OCI-LY3 (cell line): ENCODE results near the gene NPTX1.

ENCODE experiments used
- EZH2phosphoT487 ChIP-seq: fragments of 200-600 bp; shearing (Covaris generic); IDR thresholded peaks from 2 replicates; pipeline ENCODE4 v1.6.1; 2018; ENCODE audit warnings: antibody characterized with exemption, mixed run types, low read depth
- TF ChIP-seq, protein P1 (sequence below): fragments of 200-600, 300-600 bp; sonication (generic); IDR thresholded peaks from 2 replicates; pipeline ENCODE4 v1.5.1; 2014; ENCODE audit warnings: antibody characterized with exemption, low read length, low read depth

DNA sequence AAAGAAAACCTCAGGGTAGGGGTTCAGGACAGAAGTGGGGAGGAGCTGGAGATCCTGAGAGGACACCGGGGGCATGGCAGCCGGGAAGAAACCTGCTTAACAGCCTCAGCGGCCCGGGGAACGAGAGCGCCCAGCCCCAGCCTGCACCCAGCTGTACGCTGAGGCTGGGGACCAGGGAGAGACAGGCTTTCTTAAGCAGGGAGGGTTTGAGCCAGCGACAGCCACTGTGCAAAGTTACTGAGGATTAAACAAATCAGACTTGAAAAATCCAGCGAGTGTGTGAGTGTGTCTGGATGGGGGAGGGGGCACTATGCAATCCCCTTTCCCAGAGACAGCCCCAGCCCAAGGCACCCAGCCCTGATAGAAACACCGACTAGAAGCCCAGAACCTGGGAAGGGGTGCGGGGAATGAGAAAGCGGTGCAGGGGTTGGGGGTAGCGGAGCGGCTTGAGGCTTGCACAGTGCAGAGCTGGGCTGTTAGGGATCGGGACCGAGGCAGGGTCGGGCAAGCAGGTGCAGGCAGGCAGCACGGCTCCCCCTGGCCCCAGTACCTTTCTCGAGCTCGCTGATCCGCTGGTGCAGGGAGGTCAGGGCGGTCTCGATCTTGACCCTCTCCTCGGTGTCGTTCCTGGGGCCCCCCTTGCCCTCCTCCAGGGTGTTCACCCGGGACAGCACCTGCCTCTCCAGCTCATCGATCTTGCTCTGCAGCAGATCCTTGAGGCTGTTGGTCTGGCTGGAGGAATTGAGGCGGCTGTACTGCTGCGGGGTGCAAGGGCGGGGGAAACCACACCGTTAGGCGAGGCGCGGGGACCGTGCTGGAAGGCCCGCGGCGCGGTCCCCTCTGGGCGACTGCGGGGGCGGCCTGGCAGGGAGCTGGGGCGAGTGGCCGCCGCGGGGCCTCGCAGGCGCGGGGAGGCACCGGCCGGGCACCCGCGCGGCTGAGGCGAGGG is 1.2 kb downstream of the NPTX1 start:
- TF ChIP-seq, protein P1, sequence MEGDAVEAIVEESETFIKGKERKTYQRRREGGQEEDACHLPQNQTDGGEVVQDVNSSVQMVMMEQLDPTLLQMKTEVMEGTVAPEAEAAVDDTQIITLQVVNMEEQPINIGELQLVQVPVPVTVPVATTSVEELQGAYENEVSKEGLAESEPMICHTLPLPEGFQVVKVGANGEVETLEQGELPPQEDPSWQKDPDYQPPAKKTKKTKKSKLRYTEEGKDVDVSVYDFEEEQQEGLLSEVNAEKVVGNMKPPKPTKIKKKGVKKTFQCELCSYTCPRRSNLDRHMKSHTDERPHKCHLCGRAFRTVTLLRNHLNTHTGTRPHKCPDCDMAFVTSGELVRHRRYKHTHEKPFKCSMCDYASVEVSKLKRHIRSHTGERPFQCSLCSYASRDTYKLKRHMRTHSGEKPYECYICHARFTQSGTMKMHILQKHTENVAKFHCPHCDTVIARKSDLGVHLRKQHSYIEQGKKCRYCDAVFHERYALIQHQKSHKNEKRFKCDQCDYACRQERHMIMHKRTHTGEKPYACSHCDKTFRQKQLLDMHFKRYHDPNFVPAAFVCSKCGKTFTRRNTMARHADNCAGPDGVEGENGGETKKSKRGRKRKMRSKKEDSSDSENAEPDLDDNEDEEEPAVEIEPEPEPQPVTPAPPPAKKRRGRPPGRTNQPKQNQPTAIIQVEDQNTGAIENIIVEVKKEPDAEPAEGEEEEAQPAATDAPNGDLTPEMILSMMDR: no peak
- no peak for TF ChIP-seq EZH2phosphoT487
